Trophoblast cell (in vitro differentiated cells and primary cell): Measurements from ENCODE around the gene FKTN.
"Not testable (repeated sequence)": the region's sequence is repeated elsewhere in the genome, so short reads cannot be mapped to it uniquely, and the experiment has no call there.

ENCODE experiments used
- DNase-seq, 2 donors: peaks; one replicate each; pipeline ENCODE4 v3.0.0-alpha.2; 2016
- H2AFZ ChIP-seq: 2 replicates; pipeline ENCODE4 v1.6.1; 2013; ENCODE audit warnings: low read length, moderate library complexity, mild to moderate bottlenecking; ENCODE audit not compliant: insufficient read depth, poor library complexity
- H2AK5ac ChIP-seq: 2 replicates; pipeline ENCODE4 v1.6.1; 2013; ENCODE audit warnings: mild to moderate bottlenecking, low read length
- H2BK120ac ChIP-seq: 2 replicates; pipeline ENCODE4 v1.6.1; 2013; ENCODE audit warnings: low read length, mild to moderate bottlenecking, moderate library complexity; ENCODE audit not compliant: insufficient read depth, poor library complexity
- H2BK12ac ChIP-seq: 2 replicates; pipeline ENCODE4 v1.6.1; 2013; ENCODE audit warnings: mild to moderate bottlenecking, low read length, moderate library complexity
- H2BK5ac ChIP-seq: 2 replicates; pipeline ENCODE4 v1.6.1; 2013; ENCODE audit warnings: low read length, low read depth, moderate library complexity, mild to moderate bottlenecking; ENCODE audit not compliant: poor library complexity
- H3K14ac ChIP-seq: 2 replicates; pipeline ENCODE4 v1.6.1; 2013; ENCODE audit warnings: mild to moderate bottlenecking, low read length
- H3K18ac ChIP-seq: 2 replicates; pipeline ENCODE4 v1.6.1; 2013; ENCODE audit warnings: mild to moderate bottlenecking, low read length
- H3K23ac ChIP-seq: 2 replicates; pipeline ENCODE4 v1.6.1; 2013; ENCODE audit warnings: low read length
- H3K27ac ChIP-seq: 2 replicates; pipeline ENCODE4 v1.5.1; 2013; ENCODE audit warnings: low read depth, mild to moderate bottlenecking, inconsistent platforms, low read length, moderate library complexity
- H3K27me3 ChIP-seq: 2 replicates; pipeline ENCODE4 v1.6.1; 2013; ENCODE audit warnings: inconsistent platforms, mild to moderate bottlenecking, low read length, moderate library complexity; ENCODE audit not compliant: insufficient read depth
- H3K36me3 ChIP-seq, 2 experiments: 1 replicate in 1 of 2; 2 replicates in 1 of 2; pipeline ENCODE4 v1.6.1; 2013; ENCODE audit warnings: low read length in 2 of 2, mild to moderate bottlenecking in 2 of 2, moderate library complexity in 1 of 2; ENCODE audit not compliant: insufficient read depth in 2 of 2, control insufficient read depth in 1 of 2
- H3K4ac ChIP-seq: 2 replicates; pipeline ENCODE4 v1.6.1; 2013; ENCODE audit warnings: low read depth, mild to moderate bottlenecking, low read length, moderate library complexity
- H3K4me1 ChIP-seq, 2 experiments: 1 replicate in 1 of 2; 2 replicates in 1 of 2; pipeline ENCODE4 v1.6.1; 2013; ENCODE audit warnings: low read length in 2 of 2, mild to moderate bottlenecking in 2 of 2, moderate library complexity in 1 of 2; ENCODE audit not compliant: insufficient read depth in 2 of 2, control insufficient read depth in 1 of 2
- H3K4me2 ChIP-seq: 2 replicates; pipeline ENCODE4 v1.6.1; 2013; ENCODE audit warnings: inconsistent platforms, mild to moderate bottlenecking, low read length, moderate library complexity
- H3K4me3 ChIP-seq: 2 replicates; pipeline ENCODE4 v1.5.1; 2013; ENCODE audit warnings: mild to moderate bottlenecking, low read depth, low read length, inconsistent platforms
- H3K79me1 ChIP-seq: one replicate; pipeline ENCODE4 v1.6.1; 2013; ENCODE audit warnings: low read length
- H3K79me2 ChIP-seq: 2 replicates; pipeline ENCODE4 v1.6.1; 2013; ENCODE audit warnings: low read length, mild to moderate bottlenecking; ENCODE audit not compliant: control insufficient read depth, insufficient read depth, poor library complexity
- H3K9ac ChIP-seq: 2 replicates; pipeline ENCODE4 v1.6.1; 2013; ENCODE audit warnings: mild to moderate bottlenecking, low read length
- H3K9me3 ChIP-seq: 2 replicates; pipeline ENCODE4 v1.6.1; 2013; ENCODE audit warnings: low read depth, mild to moderate bottlenecking, control low read depth, inconsistent platforms, low read length; ENCODE audit not compliant: insufficient read depth
- H4K12ac ChIP-seq: 2 replicates; pipeline ENCODE4 v1.6.1; 2013; ENCODE audit warnings: low read depth, mild to moderate bottlenecking, low read length, moderate library complexity
- H4K8ac ChIP-seq: 2 replicates; pipeline ENCODE4 v1.6.1; 2013; ENCODE audit warnings: low read depth, mild to moderate bottlenecking, low read length, moderate library complexity
- H4K91ac ChIP-seq: one replicate; pipeline ENCODE4 v1.6.1; 2013; ENCODE audit warnings: low read depth, mild to moderate bottlenecking, low read length, moderate library complexity
- WGBS: extraction: QIAGEN DNeasy Blood & Tissue Kit; methylation state at CpG from one replicate; pipeline ENCODE4 v1.1.7; 2013; ENCODE audit warnings: missing lambda C conversion rate; ENCODE audit not compliant: insufficient read length, insufficient coverage; ENCODE audit errors: extremely low coverage; 5-methylcytosine and 5-hydroxymethylcytosine counted together

The FKTN gene

DNA sequence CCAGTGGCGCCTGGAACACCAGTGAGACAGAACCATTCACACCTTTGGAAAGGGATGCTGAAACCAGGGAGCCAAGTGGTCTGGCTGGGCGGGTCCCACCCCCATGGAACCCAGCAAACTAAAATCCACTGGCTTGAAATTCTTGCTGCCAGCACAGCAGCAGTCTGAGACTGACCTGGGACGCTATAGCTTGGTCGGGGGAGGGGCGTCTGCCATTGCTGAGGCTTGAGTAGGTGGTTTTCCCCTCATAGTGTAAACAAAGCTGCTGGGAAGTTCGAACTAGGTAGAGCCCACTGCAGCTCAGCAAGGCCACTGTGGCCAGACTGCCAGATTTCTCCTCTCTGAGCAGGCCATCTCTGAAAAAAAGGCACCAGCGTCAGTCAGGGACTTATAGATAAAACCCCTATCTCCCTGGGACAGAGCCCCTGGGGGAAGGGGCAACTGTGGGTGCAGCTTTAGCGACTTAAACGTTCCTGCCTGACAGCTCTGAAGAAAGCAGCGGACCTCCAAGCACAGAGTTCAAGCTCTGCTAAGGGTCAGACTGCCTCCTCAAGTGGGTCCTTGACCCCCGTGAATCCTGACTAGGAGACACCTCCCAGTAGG, 42.0 kb upstream of the FKTN start:
- no peak overlapping the region for H3K9ac ChIP-seq
- no peaks in the 10 kb centered on the region for H3K4me1 ChIP-seq
- no peaks in the 10 kb centered on the region for H3K79me1 ChIP-seq
- no peak overlapping the region for H2BK12ac ChIP-seq
- no peak overlapping the region for H3K14ac ChIP-seq
- no peak overlapping the region for H2AK5ac ChIP-seq
- no peak for DNase-seq
- H3K23ac ChIP-seq, result no peak overlapping the region
- H2BK120ac ChIP-seq, result no peak overlapping the region
- H4K8ac ChIP-seq, result no peak overlapping the region
- H3K27me3 ChIP-seq, result no peaks in the 10 kb centered on the region
- no peak overlapping the region for H3K18ac ChIP-seq
- no peak overlapping the region for H3K4me3 ChIP-seq
- no peaks in the 10 kb centered on the region for H3K9me3 ChIP-seq
- no peak overlapping the region for H4K12ac ChIP-seq
- H3K4me2 ChIP-seq, result no peak overlapping the region
- no CpG with 5 or more reads among the region's 11 CpGs for WGBS
- no peak overlapping the region for H2BK5ac ChIP-seq
- peaks cover 0 to 2% of the 10 kb centered on the region in 2 experiments for H3K36me3 ChIP-seq
- no peak overlapping the region for H2AFZ ChIP-seq
- no peaks in the 10 kb centered on the region for H3K79me2 ChIP-seq
- no peak overlapping the region for H3K27ac ChIP-seq
- H3K4ac ChIP-seq, result no peak overlapping the region
- H4K91ac ChIP-seq, result no peak overlapping the region

DNA sequence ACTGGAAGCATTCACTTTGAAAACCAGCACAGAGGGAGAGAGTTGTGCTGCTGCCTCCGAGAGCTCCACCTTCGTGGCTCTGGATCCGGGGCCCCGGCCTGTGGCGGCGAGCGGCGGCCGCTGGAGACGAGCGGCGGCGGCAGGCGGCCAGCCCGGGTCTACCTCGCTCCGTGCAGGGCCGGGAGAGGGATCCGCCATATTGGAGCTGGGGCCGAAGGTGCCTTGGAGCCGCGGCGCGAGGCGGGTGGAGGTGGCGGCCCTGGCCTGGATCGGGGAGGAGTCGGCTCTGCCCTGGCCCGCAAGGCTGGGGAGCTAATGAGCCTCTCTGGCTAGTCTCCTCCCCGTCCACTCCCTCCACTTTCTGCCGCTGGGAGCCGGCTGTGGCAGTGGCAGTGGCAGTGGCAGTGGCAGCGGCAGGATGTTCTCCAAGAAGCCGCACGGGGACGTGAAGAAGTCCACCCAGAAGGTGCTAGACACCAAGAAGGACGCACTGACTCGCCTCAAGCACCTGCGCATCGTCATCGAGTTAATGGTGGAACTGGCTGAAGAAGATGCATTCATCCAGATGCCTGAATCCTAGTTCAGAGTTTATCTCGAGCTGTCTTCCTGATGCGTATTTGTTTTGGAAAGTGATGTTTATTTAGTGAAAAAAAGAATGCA, 38.1 kb upstream of the FKTN start:
- Histone ChIP-seq H3K27ac (peak overlapping the region; percentile 79), H3K4me3 (peak overlapping the region; percentile 61)
- H3K14ac ChIP-seq, H3K23ac ChIP-seq, H3K79me1 ChIP-seq, H3K4me1 ChIP-seq, H3K27me3 ChIP-seq, H2BK120ac ChIP-seq, H3K9me3 ChIP-seq, H3K4me2 ChIP-seq, H2AK5ac ChIP-seq, H3K18ac ChIP-seq, H4K12ac ChIP-seq, H4K91ac ChIP-seq, DNase-seq, H2BK12ac ChIP-seq, H3K4ac ChIP-seq, H3K9ac ChIP-seq, H3K36me3 ChIP-seq, H4K8ac ChIP-seq, H2BK5ac ChIP-seq, H2AFZ ChIP-seq, H3K79me2 ChIP-seq: not testable (repeated sequence)
- WGBS, result no CpG with 5 or more reads among the region's 43 CpGs

DNA sequence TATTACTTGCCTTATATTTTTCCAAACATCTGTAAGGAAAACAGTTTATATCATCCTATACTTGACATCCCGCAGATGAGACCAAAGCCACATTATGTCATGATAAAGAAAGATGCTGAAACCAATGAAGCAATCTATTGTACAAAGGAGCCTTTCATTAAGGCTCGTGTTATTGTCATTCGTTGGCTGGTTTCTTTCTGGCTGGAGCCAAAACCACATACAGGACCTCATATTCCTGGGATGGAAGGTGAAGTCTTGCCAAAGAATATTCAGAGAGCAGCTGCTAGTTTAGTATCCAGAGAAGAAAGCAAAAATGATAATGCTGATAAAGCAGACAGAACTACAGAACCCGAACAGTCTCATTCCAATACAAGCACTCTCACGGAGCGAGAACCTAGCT, 36.9 kb upstream of the FKTN start:
- H3K4ac ChIP-seq, DNase-seq, H3K27me3 ChIP-seq, H3K4me2 ChIP-seq, H3K9me3 ChIP-seq, H3K18ac ChIP-seq, H3K23ac ChIP-seq, H2BK5ac ChIP-seq, H3K79me2 ChIP-seq, H3K4me1 ChIP-seq, H3K79me1 ChIP-seq, H2BK12ac ChIP-seq, H2BK120ac ChIP-seq, H3K4me3 ChIP-seq, H2AFZ ChIP-seq, H4K12ac ChIP-seq, H3K36me3 ChIP-seq, H4K8ac ChIP-seq, H3K27ac ChIP-seq, H3K14ac ChIP-seq, H2AK5ac ChIP-seq, H3K9ac ChIP-seq, H4K91ac ChIP-seq: not testable (repeated sequence)
- WGBS, result no CpG with 5 or more reads among the region's 6 CpGs

DNA sequence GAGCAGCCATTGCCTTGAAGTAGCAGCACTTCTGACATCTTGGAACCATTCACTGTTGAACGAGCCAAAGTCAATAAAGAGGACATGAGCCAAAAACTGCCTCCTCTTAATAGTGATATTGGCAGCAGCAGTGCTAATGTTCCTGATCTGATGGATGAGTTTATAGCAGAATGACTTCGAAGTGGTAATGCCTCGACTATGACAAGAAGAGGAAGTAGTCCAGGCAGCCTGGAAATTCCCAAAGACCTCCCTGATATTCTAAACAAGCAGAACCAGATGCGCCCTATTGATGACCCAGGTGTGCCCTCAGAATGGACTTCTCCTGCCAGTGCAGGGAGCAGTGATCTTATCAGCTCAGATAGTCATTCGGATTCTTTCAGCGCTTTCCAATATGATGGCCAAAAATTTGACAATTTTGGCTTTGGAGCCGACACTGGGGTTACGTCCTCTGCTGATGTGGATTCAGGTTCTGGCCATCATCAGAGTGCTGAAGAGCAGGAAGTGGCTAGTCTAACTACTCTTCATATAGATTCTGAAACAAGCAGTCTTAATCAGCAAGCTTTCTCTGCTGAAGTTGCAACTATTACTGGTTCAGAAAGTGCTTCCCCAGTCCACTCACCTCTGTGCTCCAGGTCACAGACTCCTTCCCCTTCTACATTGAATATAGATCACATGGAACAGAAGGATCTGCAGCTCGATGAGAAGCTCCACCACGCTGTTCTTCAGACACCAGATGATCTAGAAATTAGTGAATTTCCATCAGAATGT, 35.1 kb upstream of the FKTN start:
- not testable (repeated sequence) for H3K9ac ChIP-seq, H3K27ac ChIP-seq, H3K36me3 ChIP-seq, H2BK12ac ChIP-seq, H3K23ac ChIP-seq, H3K79me2 ChIP-seq, H3K79me1 ChIP-seq, DNase-seq, H3K4me1 ChIP-seq, H3K14ac ChIP-seq, H4K12ac ChIP-seq, H4K8ac ChIP-seq, H3K4me3 ChIP-seq, H3K4me2 ChIP-seq, H4K91ac ChIP-seq, H3K18ac ChIP-seq, H3K27me3 ChIP-seq, H2AFZ ChIP-seq, H3K9me3 ChIP-seq, H2BK5ac ChIP-seq, H2AK5ac ChIP-seq, H3K4ac ChIP-seq, H2BK120ac ChIP-seq
- no CpG with 5 or more reads among the region's 10 CpGs for WGBS
